ENCODE results near the gene IL23A.
A peak's percentile ranks its signal among the peaks of the same experiment; 100 is the strongest.
"Not testable (repeated sequence)": the region's sequence is repeated elsewhere in the genome, so short reads cannot be mapped to it uniquely, and the experiment has no call there.

The IL23A gene

DNA sequence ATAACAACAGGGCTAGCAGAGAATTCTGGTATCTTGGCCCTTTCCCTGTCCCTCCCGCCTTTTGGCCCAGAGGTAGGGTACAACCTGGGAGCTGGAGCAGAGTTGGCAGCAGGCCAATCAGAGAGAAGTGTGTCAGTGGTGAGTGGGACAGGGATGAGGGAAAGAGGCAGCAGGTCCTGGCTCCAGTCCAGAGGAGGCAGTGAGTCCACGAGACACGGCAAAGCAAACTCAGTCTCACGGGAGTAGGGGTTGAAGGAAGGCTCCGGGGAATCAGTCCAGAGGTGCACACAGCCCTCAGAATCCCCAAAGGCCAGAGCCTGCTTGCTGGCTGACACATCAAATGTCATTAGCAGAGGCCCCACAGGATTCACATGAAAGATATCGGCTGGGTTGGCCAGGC lies 12.2 kb upstream of the IL23A start:
- FAIRE-seq: no peak

DNA sequence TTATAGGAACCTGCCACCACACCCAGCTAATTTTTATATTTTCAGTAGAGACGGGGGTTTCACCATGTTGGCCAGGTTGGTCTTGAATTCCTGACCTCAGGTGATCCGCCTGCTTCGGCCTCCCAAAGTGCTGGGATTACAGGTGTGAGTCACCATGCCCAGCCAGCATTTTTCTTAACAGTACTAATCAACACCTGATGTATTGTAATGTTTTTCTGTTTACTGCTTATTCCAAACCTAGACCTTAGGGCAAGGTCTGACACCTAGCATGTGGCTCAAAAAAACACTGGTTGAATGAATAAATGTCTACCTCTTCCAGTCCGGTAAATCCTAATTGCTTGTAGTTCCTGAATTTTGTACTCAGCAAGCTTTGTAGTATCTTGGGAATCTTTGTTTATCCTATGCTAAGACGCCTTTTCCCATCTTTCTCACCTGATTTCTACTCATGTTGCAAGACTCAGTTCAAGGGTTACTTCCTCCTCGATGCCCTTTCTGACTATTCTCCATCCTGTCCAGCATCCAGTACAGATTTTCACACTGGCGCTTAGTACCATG lies 7.7 kb upstream of the IL23A start:
- FAIRE-seq: no peak

DNA sequence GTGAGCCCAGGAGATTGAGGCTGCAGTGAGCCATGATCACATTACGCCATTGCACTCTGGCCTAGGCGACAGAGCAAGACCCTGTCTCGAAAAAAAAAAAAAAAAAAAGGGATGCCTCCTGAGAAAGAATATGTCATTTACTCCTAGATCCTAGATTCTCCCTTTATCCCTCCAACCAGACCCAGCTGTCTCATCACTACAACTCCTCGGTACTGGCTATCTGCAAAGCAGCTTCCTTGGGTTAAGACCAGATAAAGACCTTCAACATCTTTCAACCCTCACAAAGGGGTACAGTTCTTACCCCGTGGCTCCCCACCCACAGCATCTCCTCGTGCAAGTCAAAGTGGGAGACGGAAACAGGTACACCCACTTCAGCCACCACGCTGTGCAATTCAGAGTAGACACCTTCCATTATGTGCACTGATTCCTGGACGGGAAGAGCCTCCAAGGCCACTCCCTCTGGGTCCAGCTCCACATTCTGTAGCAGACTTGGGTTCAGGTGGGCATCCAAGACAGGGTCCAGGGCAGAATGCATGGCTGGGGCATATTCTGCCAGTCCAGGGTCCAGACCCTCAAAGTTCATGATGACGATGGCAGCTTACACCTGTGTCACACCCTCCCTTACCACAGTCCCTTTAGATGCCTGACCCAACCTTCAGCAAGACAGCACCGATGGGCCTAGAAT lies 6.0 kb upstream of the IL23A start:
- no peak for FAIRE-seq

DNA sequence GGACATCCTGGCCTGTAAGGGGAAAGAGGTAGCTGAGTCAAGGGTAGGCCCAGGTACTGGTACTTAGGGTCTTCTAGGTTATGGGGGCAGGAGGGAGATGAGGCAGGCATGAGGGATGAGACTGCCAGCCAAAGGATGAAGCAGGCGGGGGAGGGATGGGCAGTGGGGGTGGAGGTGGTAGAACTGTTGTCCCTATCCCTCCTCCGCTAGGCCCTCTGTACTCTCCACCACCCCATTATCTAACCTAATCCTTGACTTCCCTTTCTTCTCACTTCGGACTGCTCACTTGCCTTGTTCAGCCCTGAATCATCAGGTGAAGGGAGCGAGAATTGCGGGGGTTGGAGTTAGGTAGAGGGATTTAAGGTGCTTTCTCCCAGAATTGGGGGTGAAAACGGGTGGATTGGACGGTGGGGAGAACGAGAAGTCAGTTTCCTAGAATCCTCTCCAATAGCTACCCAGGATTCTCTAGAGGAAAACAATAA lies 5.4 kb upstream of the IL23A start:
- no peak for FAIRE-seq

DNA sequence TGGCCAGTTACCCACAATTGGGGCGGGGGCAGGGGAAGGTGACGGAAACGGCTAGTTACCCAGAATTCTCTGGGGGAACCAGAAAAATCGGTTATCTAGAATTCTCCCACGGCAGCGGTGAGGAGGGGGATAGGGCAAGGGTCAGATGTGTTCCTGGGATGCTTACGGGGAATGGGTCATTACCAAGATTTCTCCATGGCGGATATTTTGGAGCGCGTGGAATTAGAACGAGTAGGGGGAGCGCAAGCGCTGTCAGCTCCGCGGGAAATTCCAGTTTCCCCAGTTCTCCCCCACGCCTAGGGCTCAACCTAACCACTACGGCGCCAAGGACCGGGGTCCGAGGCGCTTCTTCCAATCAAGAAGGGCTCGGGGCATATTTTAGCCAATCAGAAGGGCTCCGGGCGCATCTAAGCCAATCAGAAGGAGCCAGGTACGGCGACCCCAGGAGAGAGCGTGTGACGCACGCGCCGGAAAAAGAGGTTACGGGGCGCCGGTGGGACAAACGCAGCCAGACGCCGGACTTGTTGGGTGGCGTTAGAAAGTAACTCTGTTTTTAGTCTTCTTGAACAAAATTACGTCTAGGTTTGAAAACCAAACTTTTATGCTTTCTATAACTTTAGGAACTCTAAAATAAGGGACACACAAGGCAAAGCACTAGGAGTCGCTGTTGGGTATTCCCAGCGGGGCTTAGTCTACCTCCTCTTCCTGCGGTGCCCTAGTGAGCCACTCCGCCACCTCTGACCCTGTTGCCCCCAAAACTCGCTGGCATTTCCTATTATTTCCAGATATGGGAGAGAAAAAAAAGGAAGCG lies 4.8 kb upstream of the IL23A start, which contains the start of gene PAN2:
TSS of gene PAN2 (minus strand) at position 322 of the 811 bp plus-strand sequence. CDS start 906 bp downstream, outside the sequence.
- no peak for FAIRE-seq

DNA sequence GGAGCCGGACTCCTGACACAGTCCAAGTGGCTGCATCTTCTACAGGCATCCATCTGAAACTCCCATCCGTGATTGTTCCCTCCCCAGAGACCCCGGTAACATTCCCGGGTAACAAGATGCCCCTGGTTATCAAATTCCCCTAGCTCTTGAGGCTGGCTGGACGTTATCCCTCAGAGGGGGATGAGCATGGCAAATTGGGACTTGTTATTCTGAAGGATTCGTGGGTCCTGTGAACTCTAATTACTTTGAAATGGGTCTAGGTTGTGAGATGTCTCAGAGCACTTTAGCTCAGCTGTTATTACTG lies 4.2 kb upstream of the IL23A start:
- FAIRE-seq: no peak

DNA sequence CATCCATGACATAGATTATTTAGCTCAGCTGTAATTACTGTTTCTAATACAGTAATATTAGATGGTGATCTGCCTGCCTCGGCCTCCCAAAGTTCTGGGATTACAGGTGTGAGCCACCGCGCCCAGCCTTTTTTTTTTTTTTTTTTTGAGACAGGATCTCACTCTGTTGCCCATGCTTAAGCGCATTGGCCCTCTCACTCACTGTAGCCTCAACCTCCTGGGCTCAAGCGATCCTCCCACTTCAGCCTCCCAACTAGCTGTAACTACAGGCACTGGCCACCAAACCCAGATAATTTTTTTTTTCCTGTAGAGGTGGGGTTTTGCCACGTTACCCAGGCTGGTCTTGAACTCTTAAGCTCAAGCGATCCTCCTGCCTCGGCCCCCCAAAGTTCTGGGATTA lies 3.2 kb upstream of the IL23A start:
- FAIRE-seq: not testable (repeated sequence)

DNA sequence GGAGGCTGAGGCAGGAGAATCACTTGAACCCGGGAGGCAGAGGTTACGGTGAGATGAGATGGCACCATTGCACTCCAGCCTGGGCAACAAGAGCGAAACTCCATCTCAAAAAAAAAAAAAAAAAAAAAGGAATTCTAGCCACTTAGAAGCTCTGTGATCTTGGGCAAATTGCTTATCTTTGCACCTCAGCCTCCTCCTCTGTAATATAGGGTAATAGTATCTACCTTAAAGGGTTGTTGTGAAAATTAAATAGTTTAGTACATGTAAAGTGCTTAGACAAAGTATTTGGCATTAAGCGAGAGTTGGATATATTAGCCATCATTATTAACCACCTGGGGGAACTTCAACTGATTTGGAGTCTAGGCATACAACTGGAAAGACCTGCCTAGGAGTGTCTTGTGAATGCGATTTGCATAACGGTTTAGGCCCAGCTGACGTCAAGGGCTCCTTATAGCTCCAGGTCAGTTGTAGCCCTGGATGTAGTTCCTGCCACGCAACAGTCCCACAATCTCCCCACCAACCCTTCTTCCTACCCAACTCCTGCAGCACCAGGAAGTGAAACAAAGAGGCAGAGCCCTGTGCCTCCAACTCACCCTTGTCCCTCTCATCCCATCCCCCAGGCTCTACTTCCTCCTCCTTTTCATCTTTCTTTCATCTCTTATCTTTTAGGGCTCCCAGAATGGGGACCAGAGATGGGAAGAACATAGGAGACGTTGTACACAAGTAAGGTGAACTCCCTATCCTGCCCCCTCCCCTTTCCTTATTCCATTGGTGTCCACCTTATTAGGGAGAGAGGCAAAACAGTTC lies 2.1 kb upstream of the IL23A start:
- no peak for FAIRE-seq

DNA sequence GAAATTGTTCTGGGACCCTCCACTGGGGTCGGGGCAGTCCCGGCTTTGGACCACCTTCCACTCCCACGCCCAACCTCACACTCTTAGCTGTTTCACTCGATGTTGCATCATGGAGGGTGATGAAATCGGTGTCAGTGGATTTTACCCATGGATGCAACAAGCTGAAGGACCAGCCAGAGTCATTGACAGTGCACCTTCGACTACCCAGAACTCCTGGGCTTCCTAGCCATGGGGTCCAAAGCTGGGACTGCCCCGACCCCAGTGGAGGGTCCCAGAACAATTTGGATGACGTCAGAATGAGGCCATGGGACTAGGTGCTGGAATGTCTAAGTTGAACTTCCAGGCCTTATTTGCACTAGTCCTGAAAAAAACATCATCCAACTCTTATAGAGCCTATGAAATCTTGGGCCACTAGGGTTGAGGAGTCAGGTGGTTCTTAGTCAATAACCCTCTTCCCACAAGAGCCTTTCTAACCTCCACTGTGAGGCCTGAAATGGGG lies 882 bp upstream of the IL23A start:
- FAIRE-seq: no peak

DNA sequence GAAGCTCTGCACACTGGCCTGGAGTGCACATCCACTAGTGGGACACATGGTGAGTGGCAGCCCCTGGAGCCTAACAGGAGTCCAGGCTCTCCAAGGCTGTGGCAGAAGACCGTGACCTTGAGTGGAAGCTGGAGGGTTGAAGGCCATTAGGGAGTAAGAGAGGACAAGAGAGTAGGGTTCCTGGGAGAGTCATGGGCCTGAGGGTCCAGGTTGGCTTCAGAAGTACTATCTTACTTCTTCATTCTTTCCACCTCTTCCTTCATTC lies 406 bp downstream of the IL23A start:
- no peak for FAIRE-seq

DNA sequence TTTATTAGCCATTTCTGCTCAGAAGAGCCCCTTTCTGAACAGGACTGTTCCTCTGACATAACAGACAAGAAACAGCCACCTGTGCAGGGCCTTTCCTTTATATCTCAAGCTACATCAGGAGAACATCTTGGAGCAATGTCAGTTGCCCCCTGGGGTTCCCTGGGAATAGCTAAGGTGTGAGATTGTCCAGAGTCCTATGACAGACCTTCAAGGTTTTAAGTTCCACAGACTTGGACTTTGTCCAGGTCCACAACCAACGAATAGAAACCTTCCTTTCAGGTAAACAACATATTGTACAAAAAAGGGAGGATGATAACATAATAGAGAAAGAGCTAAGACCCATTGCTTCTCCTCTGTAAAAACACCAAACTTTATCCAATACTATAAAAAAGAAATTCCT lies 2.9 kb downstream of the IL23A start:
- FAIRE-seq: no peak

DNA sequence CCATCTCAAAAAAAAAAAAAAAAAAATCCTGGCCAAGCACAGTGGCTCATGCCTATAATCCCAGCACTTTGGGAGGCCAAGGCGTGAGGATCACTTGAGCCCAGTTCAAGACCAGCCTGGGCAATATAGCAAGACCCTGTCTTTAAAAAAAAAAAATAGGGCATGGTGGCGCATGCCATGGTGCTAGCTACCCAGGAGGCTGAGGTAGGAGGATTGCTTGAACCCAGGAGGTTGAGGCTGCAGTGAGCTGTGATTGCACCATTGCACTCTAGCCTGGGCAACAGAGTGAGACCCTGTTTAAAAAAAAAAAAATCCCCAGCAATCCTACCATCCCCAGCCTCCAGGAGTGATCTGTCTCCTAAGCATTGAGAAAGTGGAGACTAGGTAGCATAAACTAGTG lies 3.6 kb downstream of the IL23A start:
- FAIRE-seq: not testable (repeated sequence)

DNA sequence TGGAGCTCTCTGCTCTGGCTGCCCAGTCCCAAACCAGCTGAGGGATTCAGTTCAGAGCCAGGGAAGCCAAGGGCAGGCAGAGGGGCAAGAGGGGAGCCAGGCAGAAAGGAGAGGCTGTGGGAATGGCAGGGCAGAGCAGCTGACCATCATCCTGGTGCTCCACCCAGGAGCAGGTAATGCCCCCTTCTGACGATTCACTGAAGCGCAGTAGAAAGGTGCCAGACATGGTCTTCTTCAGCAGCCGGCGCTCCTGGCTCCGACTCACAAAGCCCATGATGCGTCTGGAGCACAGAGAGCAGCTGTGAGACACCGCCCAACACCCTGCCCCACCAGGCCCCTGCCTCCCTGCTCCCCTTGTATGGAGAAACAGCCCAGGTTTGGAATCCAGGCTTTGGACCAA lies 8.0 kb downstream of the IL23A start:
- FAIRE-seq: no peak

DNA sequence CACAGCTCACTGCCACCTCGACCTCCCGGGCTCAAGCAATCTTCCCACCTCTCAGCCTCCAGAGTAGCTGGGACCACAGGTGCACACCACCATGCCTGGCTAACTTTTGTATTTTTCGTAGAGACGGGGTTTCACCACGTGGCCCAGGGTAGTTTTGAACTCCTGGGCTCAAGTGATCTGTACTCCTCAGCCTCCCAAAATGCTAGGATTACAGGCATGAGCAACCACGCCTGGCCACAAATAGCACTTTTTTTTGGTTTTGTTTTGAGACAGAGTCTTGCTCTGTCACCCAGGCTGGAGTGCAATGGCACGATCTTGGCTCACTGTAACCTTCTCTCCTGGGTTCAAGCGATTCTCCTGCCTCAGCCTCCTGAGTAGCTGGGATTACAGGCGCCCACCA lies 8.6 kb downstream of the IL23A start:
- FAIRE-seq: not testable (repeated sequence)

DNA sequence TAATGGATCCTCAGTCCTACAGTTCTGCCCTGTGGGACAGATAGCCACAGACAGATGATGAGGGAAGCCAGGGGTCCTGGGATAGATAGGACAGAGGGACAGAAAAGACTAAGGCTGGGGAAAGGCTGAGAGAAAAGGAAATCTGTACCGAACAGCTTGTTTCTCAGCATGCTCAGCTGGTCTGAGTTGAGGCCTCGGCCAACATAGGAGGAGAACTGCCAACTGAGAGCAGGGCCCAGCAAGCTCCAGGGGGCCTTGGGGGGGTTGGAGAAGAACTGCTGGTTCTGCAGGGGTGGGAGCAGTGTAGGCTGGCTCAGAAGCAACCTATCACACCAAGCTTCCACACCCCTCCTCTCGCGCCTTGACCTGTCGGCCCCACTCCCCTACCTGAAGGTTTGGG lies 10.1 kb downstream of the IL23A start:
- FAIRE-seq: no peak

DNA sequence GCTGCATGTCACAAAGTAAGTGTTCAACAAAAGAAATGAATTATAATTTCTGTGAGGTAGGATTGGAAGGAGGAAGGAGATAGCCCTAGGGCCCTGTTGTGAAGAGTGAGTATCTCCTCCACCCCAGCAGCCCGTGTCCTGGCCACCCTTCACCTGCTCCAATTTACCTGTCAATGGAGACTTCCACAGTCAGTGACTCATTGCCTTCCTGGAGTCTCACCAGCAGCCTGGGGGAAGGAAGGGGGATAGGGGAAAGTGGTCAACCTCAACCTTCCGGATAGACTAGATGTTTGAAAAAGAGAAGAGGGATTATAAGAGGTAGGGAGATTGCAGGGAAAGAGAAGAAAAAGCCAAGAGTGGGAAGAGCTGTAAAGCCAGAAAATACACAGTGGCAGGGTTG lies 12.0 kb downstream of the IL23A start:
- FAIRE-seq: no peak

DNA sequence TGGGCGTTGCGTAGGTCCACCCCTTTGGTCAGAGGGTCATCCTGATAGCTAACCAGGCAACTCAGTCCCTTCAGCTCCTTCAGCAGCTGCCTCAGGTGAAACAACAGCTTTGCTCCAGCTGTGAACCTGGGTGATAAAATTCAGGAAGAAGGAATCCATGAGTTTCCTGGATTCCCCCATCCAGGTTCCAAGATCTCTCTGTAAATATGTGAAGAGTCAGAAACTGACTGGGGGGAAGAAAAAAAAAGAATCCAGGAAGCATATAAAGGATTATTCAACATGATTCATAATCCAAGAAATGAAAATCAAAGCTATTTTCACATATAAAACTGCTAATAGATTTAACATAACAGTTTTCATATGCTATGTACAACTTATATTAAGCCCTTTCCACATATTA lies 12.6 kb downstream of the IL23A start:
- no peak for FAIRE-seq

DNA sequence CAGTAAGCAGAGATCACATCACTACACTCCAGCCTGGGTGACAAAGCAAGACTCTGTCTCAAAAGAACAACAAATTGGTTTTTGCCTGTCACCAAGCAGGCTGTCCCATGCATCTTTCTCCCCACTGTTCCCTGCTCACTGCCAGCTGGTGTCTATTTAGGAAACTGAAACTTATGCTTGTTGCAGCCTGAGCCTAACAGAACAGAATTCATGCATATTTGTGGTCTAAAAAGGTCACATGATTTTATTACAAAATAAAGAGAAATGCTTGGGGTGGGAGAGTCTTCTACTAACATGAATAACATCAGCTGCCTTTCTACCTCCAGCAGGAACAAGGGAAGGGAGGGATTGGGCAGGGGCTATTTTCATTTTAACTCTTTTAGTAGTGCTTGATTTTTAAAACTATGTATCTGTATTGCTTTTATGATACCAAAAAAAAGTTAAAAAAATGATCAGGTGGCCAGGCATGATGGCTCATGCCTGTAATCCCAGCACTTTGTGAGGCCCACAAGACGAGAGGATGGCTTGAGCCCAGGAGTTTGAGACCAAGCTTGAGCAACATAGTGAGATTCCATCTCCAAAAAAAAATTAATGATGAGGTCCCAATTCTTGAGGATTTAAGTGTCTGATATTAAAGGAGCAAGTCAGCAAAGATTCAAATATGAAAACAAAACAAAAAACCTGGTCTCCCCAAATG lies 20.3 kb downstream of the IL23A start:
- no peak for FAIRE-seq

DNA sequence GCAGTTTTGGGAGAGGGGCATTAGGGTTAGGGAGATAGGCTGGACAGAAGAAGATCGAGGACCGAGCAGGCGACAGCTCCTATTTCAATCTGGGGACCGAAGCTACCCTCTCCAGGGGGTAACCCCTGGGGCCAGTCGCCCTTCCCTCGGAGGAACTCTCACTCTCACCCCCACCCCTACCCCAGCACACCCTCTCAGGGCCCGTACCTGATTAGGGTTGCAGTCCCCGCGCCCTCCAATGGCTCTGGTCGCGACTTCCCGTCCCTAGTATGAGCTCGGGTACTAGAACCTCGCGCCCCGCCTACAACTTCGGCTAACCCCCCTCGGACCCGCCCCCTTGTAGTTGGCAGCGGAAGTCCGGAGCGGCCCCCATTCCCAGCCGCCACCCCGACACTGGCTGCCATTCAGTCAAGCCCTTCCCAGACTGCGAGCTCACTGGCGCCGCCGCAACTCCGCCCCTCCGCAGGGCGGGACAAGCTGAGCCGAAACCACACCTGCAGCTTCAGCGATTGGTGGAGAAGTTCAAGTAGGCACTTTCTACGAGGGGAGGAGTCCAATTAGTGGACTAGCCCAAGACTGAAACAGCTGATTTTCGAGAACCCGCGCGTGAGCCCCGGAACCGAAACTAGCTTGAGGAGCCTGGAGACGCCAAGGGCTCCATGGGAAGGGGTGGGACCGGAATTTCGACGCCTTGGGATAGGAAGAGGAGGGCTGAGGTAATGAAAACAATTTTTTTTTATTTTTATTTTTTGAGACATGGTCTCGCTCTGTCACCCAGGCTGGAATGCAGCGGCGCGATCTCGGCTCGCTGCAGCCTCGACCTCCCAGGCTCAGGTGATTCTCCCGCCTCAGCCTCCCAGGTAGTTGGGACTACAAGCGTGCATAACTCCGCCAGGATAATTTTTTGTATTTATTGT lies 21.4 kb downstream of the IL23A start, which contains the start of gene STAT2:
TSS of gene STAT2 (minus strand) at position 257 of the 917 bp plus-strand sequence. CDS start 3,536 bp downstream, outside the sequence.
- FAIRE-seq: peak; percentile 95

DNA sequence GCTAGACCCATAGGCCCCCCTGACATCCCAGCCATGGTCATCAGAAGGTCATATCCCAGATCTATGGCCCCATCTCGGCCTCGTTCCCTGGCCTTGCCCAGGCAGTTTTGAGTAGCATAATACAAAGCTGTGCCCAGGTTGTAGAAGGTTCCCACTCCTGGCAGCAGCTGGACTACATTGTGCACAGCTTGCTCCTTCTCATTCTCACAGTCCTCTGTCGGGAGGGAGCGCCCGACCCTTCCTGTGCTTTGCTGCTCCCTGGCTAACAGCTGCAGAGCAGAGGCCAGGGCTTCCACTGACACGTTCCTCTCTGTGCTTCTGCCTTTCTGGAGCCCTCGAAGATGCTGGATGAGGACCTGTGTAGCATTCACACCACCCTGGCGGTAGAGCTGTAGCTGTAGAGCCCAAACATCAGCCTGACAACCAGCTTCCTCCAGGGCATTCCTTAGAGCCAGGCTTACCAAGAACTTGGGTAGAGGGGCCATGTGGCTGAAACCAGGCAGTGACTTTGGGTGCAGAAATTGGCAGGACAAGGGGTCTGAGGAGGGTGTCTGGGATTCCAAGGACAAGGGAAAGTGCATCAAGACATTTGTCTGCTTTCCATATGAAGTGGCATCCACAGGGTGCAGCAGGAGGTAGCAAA lies 22.9 kb downstream of the IL23A start:
- no peak for FAIRE-seq

Measured in colon (tissue), 2 donors.